Stomach smooth muscle (tissue), 2 donors: ENCODE results near the gene SNX25.
A peak's percentile ranks its signal among the peaks of the same experiment; 100 is the strongest.

Experiments
- H3K27ac ChIP-seq: one replicate; pipeline ENCODE4 v1.7.0; 2013; ENCODE audit warnings: mild to moderate bottlenecking, low read length, inconsistent platforms
- H3K27me3 ChIP-seq, 2 donors: one replicate each; pipeline ENCODE4 v1.7.0; 2013; ENCODE audit warnings: low read length in 2 of 2; ENCODE audit not compliant: insufficient read depth in 2 of 2, control insufficient read depth in 1 of 2
- H3K36me3 ChIP-seq, 2 donors: one replicate each; pipeline ENCODE4 v1.7.0; 2013; ENCODE audit warnings: low read length in 2 of 2; ENCODE audit not compliant: control insufficient read depth in 2 of 2, insufficient read depth in 2 of 2
- H3K4me1 ChIP-seq: one replicate; pipeline ENCODE4 v1.7.0; 2013; ENCODE audit warnings: low read length; ENCODE audit not compliant: control insufficient read depth, insufficient read depth
- H3K4me3 ChIP-seq, 2 donors: one replicate each; pipeline ENCODE4 v1.7.0; 2013; ENCODE audit warnings: low read length in 2 of 2
- H3K9ac ChIP-seq, 2 donors: one replicate each; pipeline ENCODE4 v1.7.0; 2013; ENCODE audit warnings: low read length in 2 of 2, mild to moderate bottlenecking in 1 of 2
- H3K9me3 ChIP-seq, 2 donors: one replicate each; pipeline ENCODE4 v1.7.0; 2013; ENCODE audit warnings: low read length in 2 of 2; ENCODE audit not compliant: control insufficient read depth in 2 of 2
- donor health status: healthy.
- donor health status: Pancreatic carcinoma.

The SNX25 gene

GRCh38 chr4:185209031-185209851 lies at the start of gene SNX25:
Gene SNX25, plus strand, starts transcription at chr4:185209598. Its CDS starts 229 bp downstream, at chr4:185209827.
- H3K9ac ChIP-seq: peak within 1 kb of the TSS; percentile 87 to 90
- no peaks in the 10 kb centered on the region for H3K9me3 ChIP-seq
- no peaks in the 10 kb centered on the region for H3K27me3 ChIP-seq
- H3K4me1 ChIP-seq: peaks cover 26% of the 10 kb centered on the region
- peak within 1 kb of the TSS; percentile 84 to 94 for H3K4me3 ChIP-seq
- no peaks in the 10 kb centered on the region for H3K36me3 ChIP-seq
- H3K27ac ChIP-seq: peak within 1 kb of the TSS; percentile 76

GRCh38 chr4:185165605-185166063 lies 43.8 kb upstream of the SNX25 start:
- Histone ChIP-seq H3K4me3 (no peak overlapping the region), H3K4me1 (no peaks in the 10 kb centered on the region), H3K9ac (peak overlapping the region in 1 of 2 donors; percentile 14), H3K36me3 (peaks cover 8 to 18% of the 10 kb centered on the region in 2 donors), H3K9me3 (no peaks in the 10 kb centered on the region), H3K27me3 (no peaks in the 10 kb centered on the region), H3K27ac (no peak overlapping the region)

- H3K27ac ChIP-seq: no peak overlapping the region
- H3K36me3 ChIP-seq: peaks cover 8 to 14% of the 10 kb centered on the region in 2 donors
- H3K9me3 ChIP-seq: no peaks in the 10 kb centered on the region
- H3K4me1 ChIP-seq: no peaks in the 10 kb centered on the region
- no peak overlapping the region for H3K9ac ChIP-seq
- H3K4me3 ChIP-seq: no peak overlapping the region
- no peaks in the 10 kb centered on the region for H3K27me3 ChIP-seq
Observed at GRCh38 chr4:185167234-185167633, 42.2 kb upstream of the SNX25 start.

- no peaks in the 10 kb centered on the region for H3K27me3 ChIP-seq
- H3K9me3 ChIP-seq: no peaks in the 10 kb centered on the region
- H3K4me3 ChIP-seq: no peak overlapping the region
Observed at GRCh38 chr4:185171373-185172071, 37.9 kb upstream of the SNX25 start.

GRCh38 chr4:185179488-185179887 lies 29.9 kb upstream of the SNX25 start:
- Histone ChIP-seq H3K4me1 (no peaks in the 10 kb centered on the region), H3K4me3 (no peak overlapping the region), H3K27ac (no peak overlapping the region), H3K9me3 (no peaks in the 10 kb centered on the region), H3K27me3 (no peaks in the 10 kb centered on the region), H3K36me3 (peaks cover 4% of the 10 kb centered on the region in 2 donors), H3K9ac (no peak overlapping the region)

More at GRCh38 chr4:185171373-185172071, 37.9 kb upstream of the SNX25 start:
- no peaks in the 10 kb centered on the region for H3K4me1 ChIP-seq
- peaks cover 10 to 11% of the 10 kb centered on the region in 2 donors for H3K36me3 ChIP-seq
- H3K27ac ChIP-seq: no peak overlapping the region
- H3K9ac ChIP-seq: no peak overlapping the region

GRCh38 chr4:185182239-185182638 lies 27.2 kb upstream of the SNX25 start:
- Histone ChIP-seq H3K4me1 (no peaks in the 10 kb centered on the region), H3K27me3 (no peaks in the 10 kb centered on the region), H3K36me3 (peaks cover under 1% of the 10 kb centered on the region in 2 donors), H3K4me3 (no peak overlapping the region), H3K9ac (no peak overlapping the region), H3K9me3 (no peaks in the 10 kb centered on the region), H3K27ac (no peak overlapping the region)

- no peak overlapping the region for H3K4me3 ChIP-seq
- H3K9me3 ChIP-seq: no peaks in the 10 kb centered on the region
- peaks cover 4 to 5% of the 10 kb centered on the region in 2 donors for H3K36me3 ChIP-seq
- H3K27me3 ChIP-seq: no peaks in the 10 kb centered on the region
- no peak overlapping the region for H3K27ac ChIP-seq
- H3K9ac ChIP-seq: no peak overlapping the region
- no peaks in the 10 kb centered on the region for H3K4me1 ChIP-seq
Observed at GRCh38 chr4:185183622-185184281, 25.6 kb upstream of the SNX25 start.

GRCh38 chr4:185186769-185187168 lies 22.6 kb upstream of the SNX25 start:
- Histone ChIP-seq H3K9ac (no peak overlapping the region), H3K27ac (no peak overlapping the region)

GRCh38 chr4:185189606-185190305 lies 19.6 kb upstream of the SNX25 start:
- H3K36me3 ChIP-seq: peaks cover 4 to 14% of the 10 kb centered on the region in 2 donors
- no peaks in the 10 kb centered on the region for H3K4me1 ChIP-seq
- no peaks in the 10 kb centered on the region for H3K27me3 ChIP-seq
- H3K9ac ChIP-seq: no peak overlapping the region
- no peak overlapping the region for H3K4me3 ChIP-seq
- no peaks in the 10 kb centered on the region for H3K9me3 ChIP-seq
- H3K27ac ChIP-seq: no peak overlapping the region

More at GRCh38 chr4:185186769-185187168, 22.6 kb upstream of the SNX25 start:
- Histone ChIP-seq H3K4me1 (no peaks in the 10 kb centered on the region), H3K36me3 (peaks cover 4 to 14% of the 10 kb centered on the region in 2 donors), H3K4me3 (no peak overlapping the region), H3K9me3 (no peaks in the 10 kb centered on the region), H3K27me3 (no peaks in the 10 kb centered on the region)

GRCh38 chr4:185190306-185190856 lies 19.0 kb upstream of the SNX25 start:
- H3K36me3 ChIP-seq: peaks cover 4 to 14% of the 10 kb centered on the region in 2 donors
- H3K4me3 ChIP-seq: no peak overlapping the region
- H3K4me1 ChIP-seq: no peaks in the 10 kb centered on the region
- no peak overlapping the region for H3K9ac ChIP-seq
- no peaks in the 10 kb centered on the region for H3K9me3 ChIP-seq
- H3K27ac ChIP-seq: no peak overlapping the region
- no peaks in the 10 kb centered on the region for H3K27me3 ChIP-seq
